Endodermal cell (in vitro differentiated cells): ENCODE data around the gene IP6K3. TPM values are rescaled to one million over a fixed set of nuclear protein-coding genes. Genes with fewer than 3 reads are reported as not detected.

ENCODE experiments used
- DNase-seq: peaks from one replicate; pipeline ENCODE4 v3.0.0-alpha.2; 2017
- H3K27ac ChIP-seq: 2 replicates; pipeline ENCODE4 v1.5.1; 2013; ENCODE audit warnings: mild to moderate bottlenecking, low read depth, low read length, moderate library complexity
- H3K27me3 ChIP-seq: 2 replicates; pipeline ENCODE4 v1.6.1; 2013; ENCODE audit warnings: mild to moderate bottlenecking, low read length, moderate library complexity; ENCODE audit not compliant: insufficient read depth, control insufficient read depth, poor library complexity, severe bottlenecking
- H3K36me3 ChIP-seq: 2 replicates; pipeline ENCODE4 v1.7.0; 2013; ENCODE audit warnings: mild to moderate bottlenecking, low read length, moderate library complexity; ENCODE audit not compliant: control insufficient read depth, insufficient read depth
- H3K4me1 ChIP-seq: one replicate; pipeline ENCODE4 v1.7.0; 2013; ENCODE audit warnings: low read length; ENCODE audit not compliant: control insufficient read depth, insufficient read depth
- H3K4me3 ChIP-seq: 2 replicates; pipeline ENCODE4 v1.5.1; 2013; ENCODE audit warnings: mild to moderate bottlenecking, low read length, moderate library complexity
- H3K9ac ChIP-seq: 2 replicates; pipeline ENCODE4 v1.6.1; 2013; ENCODE audit warnings: mild to moderate bottlenecking, low read length, moderate library complexity; ENCODE audit not compliant: poor library complexity, severe bottlenecking; ENCODE audit errors: extremely low read depth
- H3K9me3 ChIP-seq: 2 replicates; pipeline ENCODE4 v1.6.1; 2013; ENCODE audit warnings: mild to moderate bottlenecking, low read length, moderate library complexity; ENCODE audit not compliant: control insufficient read depth
- H3K27ac Mint-ChIP-seq: 2 replicates; pipeline ENCODE4 v1.8.0; 2020; ENCODE audit warnings: mixed read lengths
- H3K27me3 Mint-ChIP-seq: 2 replicates; pipeline ENCODE4 v1.8.0; 2021; ENCODE audit warnings: mild to moderate bottlenecking, mixed read lengths; ENCODE audit not compliant: insufficient read depth
- H3K36me3 Mint-ChIP-seq: 2 replicates; pipeline ENCODE4 v1.8.0; 2020; ENCODE audit warnings: low read depth, mixed read lengths
- H3K4me1 Mint-ChIP-seq: 2 replicates; pipeline ENCODE4 v1.8.0; 2020; ENCODE audit warnings: mixed read lengths
- H3K4me3 Mint-ChIP-seq: 2 replicates; pipeline ENCODE4 v1.8.0; 2020; ENCODE audit warnings: mild to moderate bottlenecking, moderate library complexity, mixed read lengths
- H3K9me3 Mint-ChIP-seq: 2 replicates; pipeline ENCODE4 v1.8.0; 2020; ENCODE audit warnings: mild to moderate bottlenecking, mixed read lengths
- WGBS, 2 experiments: methylation state at CpG; one replicate each; pipeline versions ENCODE4 v1.1.5 to v1.1.7; 2013; ENCODE audit warnings: missing lambda C conversion rate in 2 of 2, mixed read lengths in 1 of 2; ENCODE audit not compliant: insufficient coverage in 1 of 2, insufficient read length in 1 of 2; 5-methylcytosine and 5-hydroxymethylcytosine counted together
- total RNA-seq, 2 donors: library from RNA; stranded (reverse); fragmentation: NEBNext Ultra II Directional in 1 of 2; extraction: Animal tissue kit (Norgen Biotek cat#: 25700) in 1 of 2; gene quantifications; 2 replicates in 1 of 2; 3 replicates in 1 of 2; pipeline ENCODE4 v1.2.1, GENCODE V29; 2021
- TF ChIP-seq, protein P1 (sequence below): fragments of 200-600 bp; sonication (generic); conservative IDR thresholded peaks from 2 replicates; pipeline ENCODE4 v1.5.0; 2021; ENCODE audit warnings: antibody characterized with exemption, mild to moderate bottlenecking

IP6K3 gene
- total RNA-seq, 2 donors from 2014 or later: not detected

DNA sequence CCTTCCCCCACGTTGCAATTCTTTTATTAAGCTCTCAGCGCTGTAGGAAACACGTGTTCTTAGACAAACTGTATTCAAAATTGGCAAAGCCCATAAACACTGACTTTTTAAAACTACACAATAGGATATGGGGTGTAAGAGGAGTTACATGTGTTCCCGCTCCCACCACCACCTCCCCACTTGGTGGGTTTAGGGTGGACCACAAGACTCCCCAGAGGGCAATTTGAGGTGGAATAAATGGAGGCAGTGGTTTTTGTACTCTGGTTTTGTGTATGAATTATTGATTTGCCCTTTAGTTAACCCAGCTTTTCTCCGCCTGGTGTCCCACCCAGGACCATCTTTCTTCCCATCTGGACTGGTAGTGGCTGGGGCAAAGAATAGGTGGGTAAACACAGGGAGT, 38.9 kb downstream of the IP6K3 start:
- Histone ChIP-seq H3K27ac (no peak overlapping the region), H3K27me3 (no peaks in the 10 kb centered on the region), H3K36me3 (peaks cover 43% of the 10 kb centered on the region), H3K4me1 (peaks cover 7% of the 10 kb centered on the region), H3K9me3 (no peaks in the 10 kb centered on the region), H3K4me3 (no peak overlapping the region), H3K9ac (no peak overlapping the region)
- no peak for DNase-seq
- H3K27ac Mint-ChIP-seq: no peak overlapping the region
- TF ChIP-seq, protein P1, sequence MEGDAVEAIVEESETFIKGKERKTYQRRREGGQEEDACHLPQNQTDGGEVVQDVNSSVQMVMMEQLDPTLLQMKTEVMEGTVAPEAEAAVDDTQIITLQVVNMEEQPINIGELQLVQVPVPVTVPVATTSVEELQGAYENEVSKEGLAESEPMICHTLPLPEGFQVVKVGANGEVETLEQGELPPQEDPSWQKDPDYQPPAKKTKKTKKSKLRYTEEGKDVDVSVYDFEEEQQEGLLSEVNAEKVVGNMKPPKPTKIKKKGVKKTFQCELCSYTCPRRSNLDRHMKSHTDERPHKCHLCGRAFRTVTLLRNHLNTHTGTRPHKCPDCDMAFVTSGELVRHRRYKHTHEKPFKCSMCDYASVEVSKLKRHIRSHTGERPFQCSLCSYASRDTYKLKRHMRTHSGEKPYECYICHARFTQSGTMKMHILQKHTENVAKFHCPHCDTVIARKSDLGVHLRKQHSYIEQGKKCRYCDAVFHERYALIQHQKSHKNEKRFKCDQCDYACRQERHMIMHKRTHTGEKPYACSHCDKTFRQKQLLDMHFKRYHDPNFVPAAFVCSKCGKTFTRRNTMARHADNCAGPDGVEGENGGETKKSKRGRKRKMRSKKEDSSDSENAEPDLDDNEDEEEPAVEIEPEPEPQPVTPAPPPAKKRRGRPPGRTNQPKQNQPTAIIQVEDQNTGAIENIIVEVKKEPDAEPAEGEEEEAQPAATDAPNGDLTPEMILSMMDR: no peak
- H3K4me1 Mint-ChIP-seq: peaks cover 12% of the 10 kb centered on the region
- no peaks in the 10 kb centered on the region for H3K9me3 Mint-ChIP-seq
- no peaks in the 10 kb centered on the region for H3K27me3 Mint-ChIP-seq
- WGBS, 2 experiments: 88 to 97% methylated on average over 1 to 5 of the region's 5 CpGs
- no peak overlapping the region for H3K4me3 Mint-ChIP-seq
- peaks cover 45% of the 10 kb centered on the region for H3K36me3 Mint-ChIP-seq

DNA sequence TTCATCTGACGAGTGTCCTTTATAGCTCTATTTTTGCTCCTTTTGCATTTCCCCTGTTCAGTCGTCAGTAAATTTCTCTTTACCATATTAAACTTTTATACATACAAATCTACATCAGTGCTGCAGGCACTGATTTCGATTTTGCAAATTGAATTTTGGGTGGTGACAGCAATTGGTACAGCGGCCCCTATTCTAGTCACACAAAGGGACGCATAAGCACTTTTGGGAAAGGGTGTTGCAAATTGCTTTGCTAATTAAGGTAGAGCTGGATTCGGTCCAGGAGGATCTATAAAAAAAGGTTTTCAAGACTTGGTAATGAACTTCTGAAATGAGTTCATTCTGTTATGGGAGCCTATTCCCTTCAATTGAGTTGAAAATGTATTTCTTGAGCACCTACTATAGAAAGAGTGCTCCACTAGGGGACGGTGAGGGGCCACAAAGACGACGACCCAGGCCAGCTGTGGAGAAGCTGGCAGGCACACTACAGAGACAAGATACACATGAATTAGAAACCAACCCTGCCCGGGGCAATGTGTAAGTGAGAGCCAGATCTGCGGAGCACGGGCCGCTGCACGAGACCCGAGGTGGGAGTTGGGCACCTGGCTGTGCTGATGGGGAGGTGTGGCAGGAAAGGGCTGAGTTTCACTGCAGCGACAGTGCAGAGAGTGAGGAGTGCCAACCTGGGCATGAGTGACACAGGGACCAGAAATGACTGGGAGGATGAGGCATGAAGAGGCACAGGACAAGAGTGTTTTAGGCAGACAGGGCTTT, 40.6 kb downstream of the IP6K3 start:
- H3K27me3 Mint-ChIP-seq: no peaks in the 10 kb centered on the region
- H3K27ac Mint-ChIP-seq: no peak overlapping the region
- peaks cover 7% of the 10 kb centered on the region for H3K4me1 ChIP-seq
- no peak overlapping the region for H3K27ac ChIP-seq
- no peak for DNase-seq
- H3K4me1 Mint-ChIP-seq: peaks cover 8% of the 10 kb centered on the region
- WGBS, 2 experiments: 93% methylated on average over 16 of the region's 16 CpGs
- peaks cover 45% of the 10 kb centered on the region for H3K36me3 Mint-ChIP-seq
- no peaks in the 10 kb centered on the region for H3K9me3 ChIP-seq
- no peaks in the 10 kb centered on the region for H3K9me3 Mint-ChIP-seq
- no peak overlapping the region for H3K4me3 ChIP-seq
- no peak overlapping the region for H3K9ac ChIP-seq
- H3K27me3 ChIP-seq: no peaks in the 10 kb centered on the region
- H3K4me3 Mint-ChIP-seq: no peak overlapping the region
- TF ChIP-seq, protein P1: no peak
- peaks cover 43% of the 10 kb centered on the region for H3K36me3 ChIP-seq

- Mint-ChIP-seq H3K27ac (no peak overlapping the region), H3K4me1 (peaks cover 1% of the 10 kb centered on the region), H3K4me3 (no peak overlapping the region), H3K36me3 (peaks cover 42% of the 10 kb centered on the region), H3K9me3 (no peaks in the 10 kb centered on the region), H3K27me3 (no peaks in the 10 kb centered on the region)
- Histone ChIP-seq H3K36me3 (peaks cover 45% of the 10 kb centered on the region), H3K4me3 (no peak overlapping the region), H3K27ac (no peak overlapping the region), H3K27me3 (no peaks in the 10 kb centered on the region), H3K9ac (no peak overlapping the region), H3K9me3 (no peaks in the 10 kb centered on the region), H3K4me1 (peaks cover 1% of the 10 kb centered on the region)
- DNase-seq: no peak
- WGBS, 2 experiments: 85 to 92% methylated on average over 7 to 9 of the region's 9 CpGs
- TF ChIP-seq, protein P1: no peak
Measured at GRCh38 chr6:33705268-33705885, 41.3 kb downstream of the IP6K3 start.
